ENCODE results near the gene ZNF561. TPM values are rescaled to one million over a fixed set of nuclear protein-coding genes. Genes with fewer than 3 reads are reported as not detected.

Gene ZNF561
- total RNA-seq, 4 donors from 2014 or later = 17.5 to 27.1 (median 26.2) TPM

- DNase-seq (ENCODE audit: low spot score) (no peak), ATAC-seq (ENCODE audit: low FRiP score) (no peak)
- TF ChIP-seq CTCF (IDR thresholded peaks at IDR 0.05) = no peak
Measured at GRCh38 chr19:9580728-9581127, 40.3 kb downstream of the ZNF561 start.

GRCh38 chr19:9570255-9570654, 50.8 kb downstream of the ZNF561 start:
- TF ChIP-seq CTCF (IDR thresholded peaks at IDR 0.05) = no peak
- no peak for DNase-seq (ENCODE audit: low spot score)
- ATAC-seq (ENCODE audit: low FRiP score) = no peak

- DNase-seq (ENCODE audit: low spot score) (no peak), ATAC-seq (ENCODE audit: low FRiP score) (no peak)
- TF ChIP-seq CTCF (IDR thresholded peaks at IDR 0.05) = no peak
Measured at GRCh38 chr19:9566729-9567128, 54.3 kb downstream of the ZNF561 start.

GRCh38 chr19:9565900-9566705, 54.9 kb downstream of the ZNF561 start:
- ATAC-seq (ENCODE audit: low FRiP score) = no peak
- DNase-seq (ENCODE audit: low spot score) = no peak
- TF ChIP-seq CTCF (IDR thresholded peaks at IDR 0.05) = no peak

Other genes starting within 250 kb of the ZNF561 start
- 10 to 100 TPM; 15.6 to 28.4 (median 20.3) TPM for gene ZNF266, start 185.7 kb downstream of the ZNF561 start, total RNA-seq
- under 1 TPM in 1 of 4 donors, not detected in 3; 0.79 TPM for gene ZNF560, start 122.6 kb downstream of the ZNF561 start, total RNA-seq
- 10 to 100 TPM; 10.0 to 21.1 (median 11.4) TPM for gene ZNF426, start 82.6 kb downstream of the ZNF561 start, total RNA-seq
- gene ZNF121, start 36.7 kb downstream of the ZNF561 start, total RNA-seq = 10 to 100 TPM; 20.0 to 63.0 (median 31.8) TPM
- 10 to 100 TPM; 19.5 to 40.4 (median 23.4) TPM for gene ZNF562, start 53.9 kb upstream of the ZNF561 start, total RNA-seq
- 10 to 100 TPM in 2 of 4 donors, 1 to 10 TPM in 2; 6.5 to 21.4 (median 11.0) TPM for gene ZNF846, start 147.5 kb upstream of the ZNF561 start, total RNA-seq
- gene FBXL12, start 197.8 kb upstream of the ZNF561 start, total RNA-seq = 10 to 100 TPM; 18.1 to 27.9 (median 22.6) TPM
- 100 to 1,000 TPM; 407 to 513 (median 455) TPM for gene UBL5, start 206.7 kb upstream of the ZNF561 start, total RNA-seq
- 10 to 100 TPM; 59.3 to 97.7 (median 77.0) TPM for gene PIN1, start 214.1 kb upstream of the ZNF561 start, total RNA-seq

All from omental fat pad (tissue), 4 donors.